Mucosa of descending colon (tissue), 3 donors: ENCODE results near the gene SMURF1. TPM values are rescaled to one million over a fixed set of nuclear protein-coding genes. Genes with fewer than 3 reads are reported as not detected.

ENCODE experiments used
- ATAC-seq: fragments of 200-7000 bp; cut with Tn5 transposase; one replicate; pipeline ENCODE4 v1.9.1; 2020; ENCODE audit warnings: mild to moderate bottlenecking, moderate library complexity
- DNase-seq, 3 donors: peaks; one replicate each; pipeline ENCODE4 v3.0.0-alpha.2; 2020
- H3K36me3 ChIP-seq: fragments of 200-600 bp; one replicate; pipeline ENCODE4 v1.8.0; 2021; ENCODE audit warnings: low read depth, mild to moderate bottlenecking
- H3K4me1 ChIP-seq: fragments of 200-600 bp; one replicate; pipeline ENCODE4 v1.8.0; 2021; ENCODE audit warnings: low read depth, mild to moderate bottlenecking
- H3K4me3 ChIP-seq: fragments of 200-600 bp; one replicate; pipeline ENCODE4 v1.8.0; 2021; ENCODE audit warnings: mild to moderate bottlenecking
- H3K9me3 ChIP-seq: fragments of 200-600 bp; one replicate; pipeline ENCODE4 v1.8.0; 2021; ENCODE audit warnings: mild to moderate bottlenecking
- CTCF ChIP-seq: fragments of 200-600 bp; IDR thresholded peaks from one replicate; pipeline ENCODE4 v1.8.0; 2022; ENCODE audit warnings: antibody characterized with exemption, mild to moderate bottlenecking
- intact Hi-C, 2 donors: fragments of 100-400 bp; cut with DNase I in 1 of 2; cut with micrococcal nuclease in 1 of 2; formaldehyde crosslinking; loops; one replicate each; pipeline versions ENCODE4 v1.11.0 to v1.11.1; 2022; cut with DNase I, micrococcal nuclease
- total RNA-seq, 3 donors: library from RNA; stranded (reverse); fragmentation: NEBNext Ultra II Directional in 2 of 3; extraction: Animal tissue kit (Norgen Biotek cat#: 25700) in 2 of 3; gene quantifications; one replicate each; pipeline versions ENCODE4 v1.2.1 to v1.2.4, GENCODE V29; 2021 to 2023
- donor health status: DM: no; HTN: no; CAD: no; lungs with moderate emphysema.
- donor health status: DM: no; HTN: no; CAD: no.
- donor health status: DM: no; HTN: yes; CAD: no.

The SMURF1 gene
- total RNA-seq, 3 donors from 2014 or later = 28.4 to 36.0 (median 31.2) TPM

GRCh38 chr7:98991141-98991540 lies 152.8 kb downstream of the SMURF1 start:
- ATAC-seq = no peak
- Histone ChIP-seq H3K4me3 (no peak overlapping the region), H3K36me3 (peaks cover 7% of the 10 kb centered on the region), H3K9me3 (no peaks in the 10 kb centered on the region), H3K4me1 (no peaks in the 10 kb centered on the region)
- intact Hi-C loops = no loop called here
- TF ChIP-seq CTCF = no peak
- no peak for DNase-seq

GRCh38 chr7:98990356-98990755 lies 153.6 kb downstream of the SMURF1 start:
- H3K36me3 ChIP-seq = peaks cover 6% of the 10 kb centered on the region
- intact Hi-C loops = no loop called here
- ATAC-seq = no peak
- no peaks in the 10 kb centered on the region for H3K9me3 ChIP-seq
- no peak overlapping the region for H3K4me3 ChIP-seq
- no peaks in the 10 kb centered on the region for H3K4me1 ChIP-seq
- DNase-seq = no peak
- TF ChIP-seq CTCF = no peak

GRCh38 chr7:98988641-98989040 lies 155.3 kb downstream of the SMURF1 start:
- peaks cover 9% of the 10 kb centered on the region for H3K36me3 ChIP-seq
- H3K4me1 ChIP-seq = no peaks in the 10 kb centered on the region
- DNase-seq (no peak), ATAC-seq (no peak)
- H3K9me3 ChIP-seq = no peaks in the 10 kb centered on the region
- no peak overlapping the region for H3K4me3 ChIP-seq
- no peak for TF ChIP-seq CTCF
- intact Hi-C loops = no loop called here

GRCh38 chr7:98985945-98986344 lies 158.0 kb downstream of the SMURF1 start:
- H3K4me1 ChIP-seq = no peaks in the 10 kb centered on the region
- H3K9me3 ChIP-seq = no peaks in the 10 kb centered on the region
- TF ChIP-seq CTCF = no peak
- H3K4me3 ChIP-seq = no peak overlapping the region
- no peak for ATAC-seq
- DNase-seq = no peak
- intact Hi-C loops = no loop called here
- H3K36me3 ChIP-seq = peaks cover 9% of the 10 kb centered on the region

- ATAC-seq (no peak), DNase-seq (no peak)
- Histone ChIP-seq H3K9me3 (no peaks in the 10 kb centered on the region), H3K4me1 (no peaks in the 10 kb centered on the region), H3K36me3 (peaks cover 7% of the 10 kb centered on the region), H3K4me3 (no peak overlapping the region)
- no peak for TF ChIP-seq CTCF
- intact Hi-C loops = no loop called here
Observed at GRCh38 chr7:98985406-98985805, 158.5 kb downstream of the SMURF1 start.

- Histone ChIP-seq H3K4me1 (no peaks in the 10 kb centered on the region), H3K36me3 (peaks cover 7% of the 10 kb centered on the region), H3K9me3 (no peaks in the 10 kb centered on the region), H3K4me3 (no peak overlapping the region)
- no peak for ATAC-seq
- intact Hi-C loops = no loop called here
- no peak for DNase-seq
- TF ChIP-seq CTCF = no peak
Observed at GRCh38 chr7:98984126-98984525, 159.8 kb downstream of the SMURF1 start.
